Panc1 (cell line): ENCODE results near the gene PRDM1.

ENCODE experiments used
- POLR2AphosphoS5 ChIP-seq: IDR thresholded peaks from 2 replicates; pipeline ENCODE4 v1.6.1; 2012; ENCODE audit warnings: mild to moderate bottlenecking, low read depth, low read length, moderate library complexity
- SIN3A ChIP-seq: IDR thresholded peaks from 2 replicates; pipeline ENCODE4 v1.6.1; 2012; ENCODE audit warnings: low read depth, mild to moderate bottlenecking, low read length, moderate library complexity, borderline replicate concordance; ENCODE audit not compliant: insufficient read depth
- TCF7L2 ChIP-seq: IDR thresholded peaks from 2 replicates; pipeline ENCODE4 v1.6.1; 2011; ENCODE audit warnings: mild to moderate bottlenecking, low read depth, low read length, inconsistent platforms
- TF ChIP-seq, protein P1 (sequence below), 2 experiments: IDR thresholded peaks; 2 replicates each; pipeline ENCODE4 v1.6.1; 2011 to 2012; ENCODE audit warnings: low read depth in 2 of 2, control low read depth in 1 of 2, low read length in 1 of 2, mild to moderate bottlenecking in 1 of 2, moderate library complexity in 1 of 2; ENCODE audit not compliant: insufficient read depth in 1 of 2
- TF ChIP-seq, protein P2 (sequence below): fragments of 450-650 bp; IDR thresholded peaks from 2 replicates; pipeline ENCODE4 v1.5.1; 2017; ENCODE audit warnings: mild to moderate bottlenecking

DNA sequence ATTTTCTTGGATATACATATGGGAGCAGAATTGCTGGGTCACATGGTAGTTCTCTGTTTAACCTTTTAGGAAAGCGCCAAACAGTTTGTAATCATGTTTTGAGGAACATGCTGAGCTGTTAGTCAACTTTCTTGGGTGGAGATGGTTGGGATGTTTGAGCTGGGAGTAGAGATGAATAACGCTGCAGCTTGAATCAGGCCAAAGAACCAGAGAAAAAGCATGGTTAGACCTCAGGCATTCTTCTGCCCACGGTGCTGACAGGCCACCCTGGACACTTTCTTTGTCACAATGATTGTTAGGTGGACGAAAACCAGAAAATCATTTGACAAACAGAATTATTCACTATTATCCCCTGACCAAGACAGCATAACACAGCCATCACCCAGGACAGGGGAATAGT lies 66.8 kb downstream of the PRDM1 start:
- TF ChIP-seq, protein P1, sequence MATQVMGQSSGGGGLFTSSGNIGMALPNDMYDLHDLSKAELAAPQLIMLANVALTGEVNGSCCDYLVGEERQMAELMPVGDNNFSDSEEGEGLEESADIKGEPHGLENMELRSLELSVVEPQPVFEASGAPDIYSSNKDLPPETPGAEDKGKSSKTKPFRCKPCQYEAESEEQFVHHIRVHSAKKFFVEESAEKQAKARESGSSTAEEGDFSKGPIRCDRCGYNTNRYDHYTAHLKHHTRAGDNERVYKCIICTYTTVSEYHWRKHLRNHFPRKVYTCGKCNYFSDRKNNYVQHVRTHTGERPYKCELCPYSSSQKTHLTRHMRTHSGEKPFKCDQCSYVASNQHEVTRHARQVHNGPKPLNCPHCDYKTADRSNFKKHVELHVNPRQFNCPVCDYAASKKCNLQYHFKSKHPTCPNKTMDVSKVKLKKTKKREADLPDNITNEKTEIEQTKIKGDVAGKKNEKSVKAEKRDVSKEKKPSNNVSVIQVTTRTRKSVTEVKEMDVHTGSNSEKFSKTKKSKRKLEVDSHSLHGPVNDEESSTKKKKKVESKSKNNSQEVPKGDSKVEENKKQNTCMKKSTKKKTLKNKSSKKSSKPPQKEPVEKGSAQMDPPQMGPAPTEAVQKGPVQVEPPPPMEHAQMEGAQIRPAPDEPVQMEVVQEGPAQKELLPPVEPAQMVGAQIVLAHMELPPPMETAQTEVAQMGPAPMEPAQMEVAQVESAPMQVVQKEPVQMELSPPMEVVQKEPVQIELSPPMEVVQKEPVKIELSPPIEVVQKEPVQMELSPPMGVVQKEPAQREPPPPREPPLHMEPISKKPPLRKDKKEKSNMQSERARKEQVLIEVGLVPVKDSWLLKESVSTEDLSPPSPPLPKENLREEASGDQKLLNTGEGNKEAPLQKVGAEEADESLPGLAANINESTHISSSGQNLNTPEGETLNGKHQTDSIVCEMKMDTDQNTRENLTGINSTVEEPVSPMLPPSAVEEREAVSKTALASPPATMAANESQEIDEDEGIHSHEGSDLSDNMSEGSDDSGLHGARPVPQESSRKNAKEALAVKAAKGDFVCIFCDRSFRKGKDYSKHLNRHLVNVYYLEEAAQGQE (IDR thresholded peaks at IDR 0.05; ENCODE audit: insufficient read depth in 1 of 2, low read depth in 2 of 2, low read length in 1 of 2): no peak
- no peak for TF ChIP-seq POLR2AphosphoS5
- TF ChIP-seq, protein P2, sequence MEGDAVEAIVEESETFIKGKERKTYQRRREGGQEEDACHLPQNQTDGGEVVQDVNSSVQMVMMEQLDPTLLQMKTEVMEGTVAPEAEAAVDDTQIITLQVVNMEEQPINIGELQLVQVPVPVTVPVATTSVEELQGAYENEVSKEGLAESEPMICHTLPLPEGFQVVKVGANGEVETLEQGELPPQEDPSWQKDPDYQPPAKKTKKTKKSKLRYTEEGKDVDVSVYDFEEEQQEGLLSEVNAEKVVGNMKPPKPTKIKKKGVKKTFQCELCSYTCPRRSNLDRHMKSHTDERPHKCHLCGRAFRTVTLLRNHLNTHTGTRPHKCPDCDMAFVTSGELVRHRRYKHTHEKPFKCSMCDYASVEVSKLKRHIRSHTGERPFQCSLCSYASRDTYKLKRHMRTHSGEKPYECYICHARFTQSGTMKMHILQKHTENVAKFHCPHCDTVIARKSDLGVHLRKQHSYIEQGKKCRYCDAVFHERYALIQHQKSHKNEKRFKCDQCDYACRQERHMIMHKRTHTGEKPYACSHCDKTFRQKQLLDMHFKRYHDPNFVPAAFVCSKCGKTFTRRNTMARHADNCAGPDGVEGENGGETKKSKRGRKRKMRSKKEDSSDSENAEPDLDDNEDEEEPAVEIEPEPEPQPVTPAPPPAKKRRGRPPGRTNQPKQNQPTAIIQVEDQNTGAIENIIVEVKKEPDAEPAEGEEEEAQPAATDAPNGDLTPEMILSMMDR: no peak
- no peak for TF ChIP-seq SIN3A
- no peak for TF ChIP-seq TCF7L2
